8988T (cell line): ENCODE results near the gene CDH22.

ENCODE experiments used
- DNase-seq: peaks from one replicate; pipeline ENCODE4 v3.0.0; 2011

Gene CDH22

DNA sequence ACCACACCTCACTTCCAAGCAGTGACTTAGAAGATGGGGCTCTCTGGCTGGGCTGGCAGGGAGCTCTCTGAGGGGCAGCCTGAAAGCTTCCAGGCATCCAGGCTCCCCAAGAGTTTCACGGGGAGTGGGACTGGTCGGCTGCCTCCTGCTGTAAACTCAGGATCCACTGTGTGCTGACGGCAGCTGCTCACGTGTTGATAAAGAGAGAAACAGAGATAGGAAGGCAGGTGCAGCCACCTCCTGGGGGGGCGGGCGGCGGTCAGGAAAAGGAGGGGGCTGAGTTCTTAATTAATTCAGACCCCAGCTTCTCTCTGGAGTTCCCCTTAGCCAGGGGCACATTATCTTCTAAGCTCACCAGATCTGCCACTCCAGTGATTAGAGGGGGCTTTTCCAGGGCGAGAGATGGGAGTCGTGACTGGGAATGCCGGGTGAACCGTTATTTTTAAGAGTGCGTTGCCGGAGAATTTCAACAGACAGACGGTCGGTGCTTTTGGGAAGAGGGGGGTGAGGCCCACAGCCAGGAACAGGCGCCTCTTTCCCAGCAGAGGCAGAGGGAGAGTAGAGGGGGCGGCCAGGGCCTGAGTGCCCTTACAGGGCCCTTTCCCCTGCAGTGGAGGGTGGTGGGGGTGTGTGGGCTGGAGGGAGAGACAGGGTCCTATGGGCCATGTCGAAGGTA lies 119.3 kb downstream of the CDH22 start:
- DNase-seq, result no peak

DNA sequence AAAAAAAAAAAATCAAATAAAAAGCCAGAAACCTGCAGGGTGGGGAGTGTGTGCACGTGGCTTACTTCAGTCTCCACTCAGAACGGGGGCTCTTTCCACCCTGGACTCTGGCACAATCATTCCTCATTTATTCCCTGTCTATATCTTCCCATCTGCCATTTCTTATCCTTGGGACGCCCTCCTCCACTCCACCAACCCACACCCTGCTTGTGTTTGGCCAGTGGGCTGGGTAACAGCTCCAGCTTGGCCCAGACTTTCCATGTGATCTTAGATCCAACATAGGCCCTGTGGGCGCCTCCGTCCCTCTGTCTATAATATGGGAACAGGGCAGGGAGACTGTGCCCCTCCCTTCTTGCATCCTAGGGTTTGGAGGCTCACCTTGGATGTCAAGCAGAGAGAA lies 122.1 kb downstream of the CDH22 start:
- DNase-seq, result no peak

DNA sequence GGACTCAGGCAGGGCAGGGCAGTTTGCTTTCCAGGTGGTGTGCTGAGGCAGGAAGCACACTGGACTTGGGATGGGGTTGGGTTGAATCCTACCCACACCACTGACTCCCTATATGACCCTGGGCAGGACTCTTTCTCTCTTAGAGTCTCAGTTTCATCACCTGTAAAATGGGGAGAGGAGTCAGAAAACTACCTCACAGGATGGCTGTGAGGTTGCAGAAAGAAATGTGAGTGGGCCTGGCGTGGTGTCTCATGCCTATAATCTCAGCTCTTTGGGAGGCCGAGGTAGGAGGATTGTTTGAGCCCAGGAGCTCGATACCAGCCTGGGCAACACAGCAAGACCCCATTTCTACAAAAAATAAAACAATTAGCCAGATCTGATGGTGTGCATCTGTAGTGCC lies 122.9 kb downstream of the CDH22 start:
- no peak for DNase-seq

DNA sequence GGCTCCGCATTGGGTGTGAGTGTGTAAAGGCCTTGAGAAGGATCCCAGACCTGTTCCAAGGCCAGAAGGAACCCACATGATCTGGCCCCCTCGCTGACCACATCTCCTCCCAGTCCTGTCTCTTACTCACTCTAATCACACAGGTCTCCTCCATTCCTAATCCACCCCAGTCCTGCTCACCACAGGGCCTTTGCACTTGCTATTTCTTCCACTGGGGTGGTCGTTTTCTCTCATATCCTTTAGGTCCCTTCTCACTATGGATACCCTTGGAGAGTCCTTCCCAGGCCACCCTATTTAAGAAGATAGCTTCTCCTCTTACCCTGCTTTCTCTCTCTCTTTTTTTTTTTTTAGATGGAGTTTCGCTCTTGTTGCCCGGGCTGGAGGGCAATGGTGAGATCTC lies 124.5 kb downstream of the CDH22 start:
- DNase-seq, result no peak

DNA sequence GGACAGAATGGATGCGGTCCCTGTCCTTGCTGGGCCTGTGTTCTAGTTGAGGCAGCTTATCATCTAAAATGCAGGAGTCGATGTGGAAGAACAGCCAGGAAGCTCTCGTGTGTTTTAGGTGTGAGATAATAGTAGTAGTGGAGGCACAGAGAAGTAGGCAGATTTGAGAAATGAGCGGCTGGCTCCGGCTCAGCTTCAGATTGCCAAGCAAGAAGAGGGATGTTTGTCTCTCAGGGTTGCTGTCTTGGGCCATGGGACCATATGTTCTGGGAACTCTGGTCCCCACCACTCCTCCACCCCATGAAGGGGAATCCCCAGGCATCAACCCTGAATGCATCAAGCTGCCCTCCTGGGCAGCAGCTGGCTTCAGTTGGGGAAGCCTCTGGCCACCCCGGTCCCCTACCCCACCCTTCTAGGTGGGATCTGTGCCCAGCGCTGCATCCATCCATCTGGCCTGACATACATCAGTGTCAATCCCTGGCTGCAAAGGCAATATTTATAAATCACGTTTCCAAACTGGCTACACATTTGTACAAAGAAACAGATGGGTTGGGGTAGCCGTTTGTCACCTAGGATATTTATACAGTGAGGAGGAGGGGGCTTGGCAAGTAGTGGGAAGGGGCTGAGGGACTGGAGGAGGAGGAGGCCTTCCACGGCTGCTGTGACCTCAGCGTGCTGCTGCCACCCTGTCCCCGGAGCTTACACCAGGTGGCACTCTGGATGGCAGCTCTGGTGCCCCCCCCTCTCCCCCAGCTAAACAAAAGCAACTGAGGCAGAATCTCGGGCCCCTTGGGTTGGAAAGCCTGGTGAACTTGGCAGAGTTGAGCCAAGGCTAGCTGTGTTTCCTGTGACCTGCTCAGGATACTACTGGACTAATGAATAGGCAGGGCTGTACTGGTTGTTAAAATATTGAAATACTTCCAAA lies 125.8 kb downstream of the CDH22 start:
- no peak for DNase-seq

DNA sequence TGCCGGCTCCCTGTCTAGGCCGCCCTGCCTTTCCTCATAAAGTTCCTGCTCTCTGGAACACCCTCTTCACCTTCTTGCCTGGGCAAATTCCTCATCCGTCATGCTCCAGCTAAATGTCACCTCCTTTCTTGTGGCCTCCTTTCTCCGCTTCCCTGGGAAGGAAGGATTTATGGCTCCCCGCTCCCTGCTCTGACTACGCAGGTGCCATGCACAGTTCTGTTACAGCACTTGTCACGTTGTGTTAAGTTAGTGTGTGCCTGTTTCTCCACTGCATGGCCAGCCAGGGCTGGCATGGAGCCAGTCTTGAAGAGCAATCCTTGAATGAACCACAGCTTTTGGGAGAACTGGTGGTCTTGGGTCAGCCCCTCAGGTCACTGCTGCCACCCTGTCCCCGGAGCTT lies 128.4 kb downstream of the CDH22 start:
- no peak for DNase-seq

DNA sequence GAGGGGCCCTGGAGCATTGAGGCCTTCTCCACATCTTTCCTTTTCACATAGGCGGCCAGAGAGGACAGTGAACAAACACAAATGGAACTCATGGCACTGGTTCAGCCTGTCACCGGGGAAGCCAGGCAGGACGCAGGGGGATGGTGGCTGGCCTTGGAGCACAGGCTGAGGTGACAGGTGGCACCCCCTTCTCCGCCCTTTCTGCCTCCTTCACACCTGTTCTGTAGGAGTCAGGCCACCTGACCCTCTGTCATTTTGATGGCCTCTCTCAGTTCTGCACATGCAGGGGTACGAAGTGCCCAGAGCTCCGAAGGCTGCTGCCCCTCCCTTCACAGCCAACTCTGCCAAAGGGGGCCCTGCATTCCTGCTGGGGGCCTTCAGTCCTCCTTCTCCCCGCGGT lies 129.4 kb downstream of the CDH22 start:
- DNase-seq, result no peak

DNA sequence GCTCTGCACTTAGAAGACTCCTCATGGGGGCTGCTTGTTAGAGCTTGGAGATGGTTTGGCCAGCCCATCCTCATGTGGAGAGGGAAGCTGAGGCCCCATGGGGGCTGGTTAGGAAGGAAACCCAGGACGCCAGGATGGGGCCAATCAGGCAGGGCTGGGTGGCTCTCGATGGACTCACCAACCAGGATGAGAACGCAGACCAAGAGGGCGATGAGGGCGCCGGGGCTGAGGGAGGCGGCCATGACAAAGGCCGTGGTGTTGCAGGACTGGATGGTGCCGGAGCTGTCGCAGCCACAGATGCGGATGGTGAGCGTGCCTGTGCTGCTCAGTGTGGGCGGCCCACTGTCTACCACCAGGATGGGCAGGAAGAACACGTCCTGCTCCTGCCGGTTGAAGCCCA lies 130.5 kb downstream of the CDH22 start:
- no peak for DNase-seq

DNA sequence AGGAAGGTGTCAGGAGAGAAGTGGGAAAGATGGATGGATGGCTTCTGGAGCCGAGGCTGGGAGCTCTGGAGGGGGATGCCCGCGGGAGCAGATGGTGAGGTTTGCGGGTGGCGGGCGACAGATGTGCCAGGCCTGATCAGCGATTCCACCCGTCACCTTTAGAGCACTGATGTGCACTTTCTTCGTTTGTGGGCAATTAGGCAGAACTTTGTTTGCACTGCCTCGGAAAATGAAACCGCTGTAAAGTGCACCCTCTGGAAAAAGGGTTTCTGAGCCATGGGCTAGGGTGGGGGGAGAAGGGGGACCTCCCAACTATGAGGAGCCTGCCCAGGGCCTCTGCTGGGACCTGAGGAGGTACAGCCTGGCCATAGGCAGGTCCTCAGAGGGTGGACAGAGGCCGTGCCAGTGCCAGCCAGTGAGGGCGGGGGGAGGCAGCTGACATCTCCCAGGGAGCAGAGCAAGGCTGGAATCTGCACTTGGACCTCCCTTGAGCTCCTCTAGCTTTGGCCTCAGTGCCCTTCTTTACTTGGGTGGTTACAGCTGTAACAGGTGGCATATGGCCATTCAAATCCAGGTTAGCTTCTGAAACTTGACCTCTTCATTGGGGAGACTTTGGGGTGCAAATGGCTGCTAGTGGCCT lies 131.4 kb downstream of the CDH22 start:
- DNase-seq, result no peak

DNA sequence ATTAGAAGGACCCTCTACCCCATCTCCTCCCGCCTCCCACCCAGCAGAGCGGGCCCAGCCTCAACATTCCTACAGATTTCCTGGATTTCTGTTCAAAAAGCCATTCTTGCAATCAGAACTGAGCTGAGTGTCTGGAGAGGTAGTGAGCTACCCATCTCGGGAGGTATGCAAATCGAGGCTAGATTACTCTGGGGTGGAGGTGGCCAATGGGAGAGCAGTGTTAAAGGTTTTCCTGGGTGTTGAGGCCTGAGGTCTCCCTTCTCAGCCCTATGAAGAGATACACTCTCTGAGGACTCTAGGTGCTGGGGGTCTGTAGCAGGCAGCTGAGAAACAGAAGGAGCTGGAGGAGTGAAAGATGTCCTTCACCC lies 133.2 kb downstream of the CDH22 start:
- DNase-seq, result no peak

DNA sequence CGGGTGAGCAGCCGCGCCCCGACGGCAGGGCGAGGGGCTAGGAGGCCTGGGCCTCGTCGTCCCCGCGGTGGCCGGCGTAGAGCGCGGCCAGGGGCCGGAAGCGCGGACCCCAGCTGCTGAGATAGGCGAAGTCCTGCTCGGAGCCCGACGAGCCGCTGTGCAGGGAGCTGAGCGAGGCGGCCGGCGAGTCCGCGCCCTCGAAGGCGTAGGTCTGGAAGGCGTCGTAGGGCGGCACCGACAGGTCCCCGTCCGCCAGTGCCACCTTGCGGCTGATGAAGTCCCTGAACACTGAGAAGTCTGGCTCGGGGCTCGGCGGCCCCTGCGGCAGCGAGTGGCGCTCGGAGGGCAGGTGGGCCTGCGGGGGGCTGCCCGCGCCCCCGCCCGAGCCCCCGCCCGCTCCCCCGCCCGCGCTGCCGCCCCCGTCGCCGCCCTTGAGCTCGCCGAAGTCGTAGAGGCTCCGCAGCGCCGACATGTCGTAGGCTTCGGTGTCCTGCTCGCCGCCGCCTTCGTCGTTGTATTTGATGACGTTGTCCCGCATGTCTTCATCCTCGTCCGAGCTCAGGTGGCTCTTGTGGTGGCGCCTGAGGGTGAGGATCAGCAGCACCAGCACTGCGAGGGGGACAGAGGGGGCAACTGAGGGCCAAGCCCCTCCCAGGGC lies 133.7 kb downstream of the CDH22 start:
- DNase-seq, result peak; percentile 82

DNA sequence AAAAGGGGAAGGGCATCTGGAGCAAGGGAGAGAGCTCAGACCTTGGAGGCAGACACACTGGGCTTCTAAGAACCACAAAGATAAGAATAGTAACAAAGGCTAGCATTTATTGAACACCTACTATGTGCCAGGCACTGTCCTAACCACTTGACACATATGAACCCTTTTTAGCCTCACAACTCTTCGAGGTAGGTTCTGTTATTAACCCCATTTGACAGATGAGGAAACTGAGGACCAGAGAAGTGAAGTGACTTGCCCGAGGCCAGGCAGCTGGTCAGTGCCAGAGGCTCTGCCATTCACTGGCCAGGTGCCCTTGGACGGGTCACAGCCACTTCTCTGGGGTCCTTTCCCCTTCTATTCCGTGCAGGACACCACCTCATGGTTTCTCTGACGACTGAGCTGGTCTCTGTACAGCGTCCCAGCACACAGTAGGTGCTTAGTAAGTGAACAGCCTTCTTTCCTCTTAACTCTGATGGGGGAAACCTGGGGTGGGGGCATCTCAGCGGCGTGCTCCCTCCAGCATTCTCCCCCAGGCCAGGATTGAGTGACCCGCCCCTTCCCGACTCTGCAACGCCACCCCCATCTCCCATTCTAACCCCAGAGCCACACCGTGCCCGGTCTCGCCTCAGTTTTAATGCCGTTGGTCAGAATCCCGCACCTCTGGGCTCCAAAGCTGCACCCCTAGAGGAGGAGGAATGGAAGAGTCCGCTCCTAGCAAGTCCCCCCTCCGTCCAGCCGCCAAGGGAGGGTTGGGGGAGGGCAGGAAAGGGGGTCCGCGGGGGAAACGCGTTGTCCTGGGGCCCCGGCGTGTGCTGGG lies 134.4 kb downstream of the CDH22 start:
- no peak for DNase-seq

DNA sequence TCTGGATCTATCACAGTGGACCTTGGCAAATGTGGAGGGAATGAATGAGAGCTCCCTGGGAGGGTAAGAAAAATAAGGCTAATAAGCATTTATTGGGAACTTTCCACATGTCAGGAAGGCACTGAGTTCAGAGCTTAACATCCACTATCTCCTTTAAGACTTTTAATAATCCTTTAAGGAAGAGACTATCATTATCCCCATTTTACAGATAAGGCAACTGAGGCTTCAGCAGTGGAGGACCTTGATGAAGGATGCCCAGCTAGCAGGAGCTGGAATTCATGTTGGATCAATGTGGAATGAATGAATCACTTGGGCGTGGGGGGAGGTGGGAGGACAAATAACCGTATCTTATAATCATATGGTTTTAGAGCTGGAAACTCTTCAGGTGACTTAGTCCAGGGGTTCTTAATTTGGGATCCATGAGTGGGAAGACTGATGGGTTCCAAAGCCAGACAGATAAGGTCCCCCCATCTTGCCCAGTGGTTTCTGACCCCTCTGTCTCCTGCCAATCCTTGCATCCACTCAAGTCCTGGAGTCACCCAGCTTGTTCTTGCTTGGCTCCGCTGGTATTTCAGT lies 135.2 kb downstream of the CDH22 start:
- no peak for DNase-seq

DNA sequence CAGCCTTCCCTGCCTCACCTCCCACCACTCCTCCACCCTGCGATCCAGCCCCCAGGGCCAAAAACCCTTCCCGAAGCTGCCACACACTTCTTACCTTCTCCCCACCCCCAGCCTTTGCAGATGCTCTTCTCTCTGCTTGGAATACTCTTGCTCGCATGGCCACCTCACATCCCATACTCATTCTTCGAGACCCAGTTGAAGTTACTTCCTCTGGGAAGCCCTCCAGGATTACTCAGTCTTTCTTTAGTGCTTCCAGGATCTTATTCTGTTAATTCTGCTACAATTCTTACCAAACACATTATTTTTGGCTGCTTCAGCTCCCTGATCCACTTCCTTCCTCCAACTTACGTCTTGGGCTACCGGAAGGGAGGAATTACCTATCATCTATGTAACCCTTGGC lies 135.8 kb downstream of the CDH22 start:
- no peak for DNase-seq

DNA sequence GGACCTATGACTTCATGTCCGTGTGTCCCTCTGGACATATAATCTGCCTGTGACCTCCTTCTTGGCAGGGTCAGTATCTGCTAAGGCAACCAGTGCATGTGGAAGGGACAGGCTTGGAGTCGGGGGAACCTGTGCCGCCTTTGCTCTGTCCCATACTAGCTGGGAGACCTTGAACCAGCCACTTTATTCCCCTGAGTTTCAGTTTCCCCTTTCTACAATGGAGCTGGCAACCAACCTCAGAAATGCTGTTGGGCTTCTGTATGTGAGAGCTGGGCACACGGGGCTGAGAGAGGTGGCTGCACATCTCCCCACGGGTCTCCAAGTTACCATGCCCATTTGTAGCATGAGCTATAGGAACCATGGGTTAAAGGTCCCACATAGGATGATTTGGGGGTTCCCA lies 136.4 kb downstream of the CDH22 start:
- DNase-seq, result no peak

DNA sequence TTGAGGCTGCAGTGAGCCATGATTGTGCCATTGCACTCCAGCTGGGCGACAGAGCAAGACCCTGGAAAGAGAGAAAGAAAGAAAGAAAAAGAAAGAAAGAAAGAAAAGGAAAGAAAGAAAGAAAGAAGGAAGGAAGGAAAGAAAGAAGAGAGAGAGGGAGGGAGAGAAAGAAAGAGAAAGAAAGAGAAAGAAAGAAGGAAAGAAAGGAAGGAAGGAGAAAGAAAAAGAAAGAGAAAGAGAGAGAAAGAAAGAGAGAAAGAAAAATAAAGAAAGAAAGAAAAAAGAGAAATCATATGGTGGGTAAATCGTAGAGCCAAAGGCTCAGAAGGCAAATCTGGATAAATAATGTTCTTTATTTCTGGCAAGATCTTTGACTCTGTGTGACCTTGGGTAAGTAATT lies 136.8 kb downstream of the CDH22 start:
- DNase-seq, result no peak

DNA sequence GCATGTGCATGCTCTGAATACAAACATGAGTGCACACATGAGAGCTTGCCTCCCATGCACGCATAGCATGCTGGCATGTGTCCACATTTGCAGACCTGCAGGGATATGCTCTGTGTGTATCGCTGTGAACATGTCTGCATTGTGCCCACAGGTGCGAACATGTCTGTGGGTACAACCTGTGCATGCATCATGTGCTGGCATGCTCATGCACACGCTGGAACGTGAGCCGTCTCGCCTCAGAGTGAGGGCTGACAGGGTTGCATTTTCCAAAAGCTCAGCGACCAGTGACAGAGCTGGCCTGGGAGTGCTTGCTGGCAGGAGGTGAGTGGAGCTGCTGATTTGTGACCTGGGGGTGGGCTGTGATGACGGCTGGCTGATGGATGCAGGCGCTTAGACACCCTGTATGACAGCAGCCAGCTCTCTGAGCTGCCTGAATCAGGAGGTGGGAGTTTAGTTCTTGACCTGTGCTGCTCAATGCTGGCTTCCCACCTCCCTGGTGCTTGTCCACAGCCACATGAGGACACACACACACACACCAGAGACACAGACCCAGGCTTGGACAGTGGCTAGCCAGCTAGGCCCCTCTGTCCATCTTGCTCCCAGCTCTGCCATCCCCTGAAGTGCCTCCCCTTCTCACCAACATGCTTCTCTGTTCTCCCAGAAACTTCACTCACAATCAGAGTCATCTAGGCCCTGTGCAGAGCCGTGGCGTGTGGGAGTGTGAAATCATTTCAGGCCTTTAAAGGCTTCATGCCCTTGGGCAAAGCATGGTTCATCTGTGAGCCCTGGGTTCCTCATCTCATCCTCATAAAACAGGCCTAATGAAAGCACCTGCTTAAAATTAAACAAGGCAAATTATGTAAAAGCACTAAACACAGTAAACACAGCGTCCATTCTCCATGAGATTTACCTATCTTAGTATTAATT lies 138.8 kb downstream of the CDH22 start:
- DNase-seq, result no peak

DNA sequence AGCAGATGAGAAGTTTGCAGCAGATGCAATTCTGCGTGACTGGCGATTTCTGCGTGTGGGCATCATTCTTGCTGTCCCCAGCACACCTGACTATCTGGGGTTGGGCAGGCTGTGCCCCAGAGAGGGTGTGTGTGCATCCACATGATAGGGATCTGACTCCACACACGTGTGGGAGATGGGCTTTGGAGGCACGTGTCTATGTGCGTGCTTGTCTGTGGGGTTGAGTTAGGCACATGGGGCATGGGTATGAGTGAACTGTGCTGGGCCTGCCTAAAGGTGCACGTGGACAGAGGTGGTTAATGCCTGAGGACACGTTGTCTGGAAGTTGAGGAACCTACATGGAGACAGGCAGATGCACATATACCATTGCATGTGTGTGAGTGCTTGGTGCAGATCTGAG lies 139.9 kb downstream of the CDH22 start:
- no peak for DNase-seq

DNA sequence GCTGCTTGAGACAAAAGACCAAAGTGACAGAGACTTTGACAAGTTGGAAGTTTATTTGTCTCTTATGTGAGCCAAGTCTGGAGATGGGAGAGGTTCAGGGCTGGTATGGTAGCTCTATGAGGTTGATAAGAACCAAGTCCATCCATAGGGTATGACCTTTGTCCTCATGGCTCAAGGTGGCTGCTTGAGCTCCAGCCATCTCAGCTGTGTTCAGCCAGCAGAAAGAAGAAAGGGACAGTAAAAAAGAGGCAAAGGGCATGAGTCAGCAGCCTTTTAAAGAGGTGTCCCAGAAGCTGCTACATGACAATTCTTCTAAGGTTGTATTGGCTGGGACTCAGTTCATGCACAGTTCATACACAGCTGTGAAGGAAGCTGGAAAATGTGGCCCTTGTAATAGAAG lies 141.2 kb downstream of the CDH22 start:
- no peak for DNase-seq

DNA sequence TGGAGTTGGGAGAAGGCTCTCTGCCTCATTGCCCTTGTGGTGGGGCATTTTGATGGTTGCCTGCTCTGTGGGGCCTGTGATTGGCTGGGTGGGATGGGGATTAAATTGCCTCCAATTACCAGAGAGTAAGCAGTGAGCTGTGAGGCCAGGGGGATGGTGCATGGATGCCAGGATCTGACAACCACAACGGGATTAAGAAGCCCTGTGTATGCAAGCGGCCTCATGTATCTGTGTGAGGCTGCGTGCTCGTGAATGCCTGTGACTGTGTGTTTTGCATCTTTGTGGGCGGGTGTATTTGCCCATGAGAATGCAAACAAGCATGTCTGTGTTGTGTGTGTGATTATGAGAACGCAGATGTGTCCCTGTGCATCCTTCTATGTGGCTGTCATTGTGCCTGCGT lies 144.0 kb downstream of the CDH22 start:
- DNase-seq, result no peak

DNA sequence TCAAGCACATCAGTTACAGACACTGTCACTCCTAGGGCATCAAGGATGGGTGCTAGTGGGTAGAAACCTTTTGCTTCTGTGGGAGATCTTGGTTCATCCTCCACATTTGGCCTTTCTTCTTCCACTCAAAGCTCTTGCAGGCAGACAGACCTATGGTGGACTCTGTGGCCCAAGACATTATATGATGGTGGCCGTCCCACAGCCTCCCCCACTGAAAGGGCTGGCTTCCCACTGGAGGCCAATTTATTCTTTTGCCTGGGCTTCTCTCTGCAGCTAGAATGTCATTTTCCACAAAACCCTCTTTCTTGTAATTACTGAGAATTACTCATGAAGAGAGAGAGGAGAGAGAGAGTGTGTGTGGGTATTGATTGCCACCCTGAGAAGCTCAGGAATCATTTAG lies 146.4 kb downstream of the CDH22 start:
- no peak for DNase-seq
